ENCODE results near the gene MOK.

MOK gene

DNA sequence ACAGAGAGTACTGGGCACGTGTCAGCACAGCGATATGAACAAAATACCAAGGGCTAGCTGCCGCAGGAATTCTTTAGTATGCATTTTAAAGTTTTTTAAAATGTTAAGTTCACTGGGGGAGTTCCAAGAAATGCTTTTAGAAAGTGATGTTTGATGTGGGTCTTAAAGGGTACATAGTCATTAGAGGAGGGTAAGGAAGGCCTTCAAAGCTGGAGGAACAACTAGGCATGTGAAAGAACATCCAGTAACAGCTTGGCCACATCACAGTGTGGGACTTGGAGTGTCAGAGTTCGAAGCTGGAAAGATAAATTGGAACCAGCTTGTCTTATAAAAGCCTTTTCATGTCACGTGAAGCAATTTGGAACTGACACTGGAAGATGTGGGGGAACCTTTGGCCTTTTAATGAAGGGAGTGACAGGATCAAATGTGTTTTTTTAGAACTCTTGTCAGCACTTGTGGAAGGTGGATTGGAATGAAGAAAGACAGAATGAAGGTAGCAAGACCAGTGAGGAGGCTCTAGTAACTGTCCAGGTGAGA is 107.6 kb downstream of the MOK start:
- DNase-seq, result no peak

DNA sequence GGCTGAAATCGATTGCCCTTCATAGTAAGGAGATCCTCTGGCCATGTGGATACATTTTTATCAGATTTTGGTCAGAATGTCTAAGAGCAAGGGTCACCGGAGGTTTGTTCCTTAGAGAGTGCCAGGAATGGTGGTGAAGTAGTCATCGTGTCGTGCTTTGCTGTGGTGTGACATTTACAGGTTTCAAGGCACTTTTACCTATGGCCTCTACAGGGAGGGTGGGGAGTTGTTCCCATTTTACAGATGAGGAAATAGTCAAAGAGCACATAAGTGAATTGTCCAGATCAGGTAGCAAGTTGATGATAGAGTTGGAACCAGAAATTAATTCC is 108.1 kb downstream of the MOK start:
- DNase-seq, result no peak

DNA sequence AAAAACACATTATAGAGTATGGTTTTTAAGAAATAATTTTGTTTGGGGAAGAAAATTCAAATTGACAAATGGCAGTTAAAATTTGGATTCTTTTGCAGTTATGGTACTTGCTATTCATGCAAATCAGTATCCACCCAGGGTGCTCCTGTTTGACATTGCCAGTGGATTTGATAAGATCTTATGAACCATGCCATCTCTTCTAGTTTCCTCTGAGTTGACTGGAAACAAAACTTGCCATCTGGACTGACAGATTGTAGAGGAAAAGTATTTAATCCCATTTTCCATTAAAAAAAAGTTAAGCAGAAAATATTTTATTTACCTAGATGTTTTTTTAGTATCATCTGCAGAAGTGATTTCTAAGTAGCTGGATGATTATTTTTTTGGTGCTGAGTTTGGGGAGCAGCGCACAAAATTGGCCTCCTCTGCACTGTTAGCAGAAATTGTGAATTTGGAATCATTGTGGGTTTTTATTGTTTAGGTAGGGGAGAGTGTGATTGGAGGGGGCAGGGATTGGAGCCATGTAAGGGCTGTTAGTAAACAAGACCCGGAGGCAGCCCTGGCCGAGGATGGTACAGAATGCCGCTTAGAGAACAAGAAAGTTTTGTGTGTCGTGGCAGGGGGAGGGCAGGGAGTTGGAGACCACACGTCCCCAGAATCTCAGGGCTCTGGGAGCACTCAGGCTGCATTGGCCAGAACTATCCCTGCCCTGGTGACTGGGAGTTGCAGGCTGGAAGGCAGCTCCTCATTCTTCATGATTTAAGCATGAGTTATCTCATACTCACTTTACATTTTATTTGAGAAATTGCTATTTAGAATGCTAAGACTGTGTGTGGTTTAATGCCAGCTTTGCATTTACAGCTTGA is 108.7 kb downstream of the MOK start:
- DNase-seq, result no peak

DNA sequence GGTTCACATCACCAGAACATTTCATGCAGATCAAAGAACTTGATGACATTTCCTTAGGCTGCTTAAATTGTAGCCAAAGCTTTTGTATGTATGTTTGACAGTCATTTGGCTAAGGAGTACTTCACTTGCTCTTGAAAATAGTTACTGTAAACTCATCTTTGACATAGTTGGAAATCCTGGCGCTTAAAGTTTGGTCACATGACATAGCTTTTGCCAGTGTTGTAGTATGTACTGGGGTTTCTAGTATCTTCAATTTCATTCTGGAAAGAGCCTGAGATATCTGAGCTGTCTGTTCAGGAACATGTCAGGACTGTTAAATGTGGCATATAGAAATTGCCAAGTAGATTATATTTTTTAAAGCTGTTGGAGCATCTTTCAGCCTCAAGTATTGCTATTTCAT is 109.5 kb downstream of the MOK start:
- no peak for DNase-seq

DNA sequence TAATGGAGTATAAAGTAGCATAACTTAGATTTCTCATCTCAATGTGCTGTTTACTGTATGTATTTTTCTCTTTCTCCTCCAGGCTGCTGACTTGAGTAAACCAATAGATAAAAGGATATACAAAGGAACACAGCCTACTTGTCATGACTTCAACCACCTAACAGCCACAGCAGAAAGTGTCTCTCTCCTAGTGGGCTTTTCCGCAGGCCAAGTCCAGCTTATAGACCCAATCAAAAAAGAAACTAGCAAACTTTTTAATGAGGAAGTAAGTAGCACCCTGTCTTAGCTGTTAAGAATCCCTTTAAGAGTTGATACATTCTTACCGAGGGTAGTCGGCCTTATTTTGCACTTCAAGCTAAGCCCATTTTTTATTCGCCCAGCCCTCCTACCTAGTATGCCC is 110.1 kb downstream of the MOK start:
- no peak for DNase-seq

DNA sequence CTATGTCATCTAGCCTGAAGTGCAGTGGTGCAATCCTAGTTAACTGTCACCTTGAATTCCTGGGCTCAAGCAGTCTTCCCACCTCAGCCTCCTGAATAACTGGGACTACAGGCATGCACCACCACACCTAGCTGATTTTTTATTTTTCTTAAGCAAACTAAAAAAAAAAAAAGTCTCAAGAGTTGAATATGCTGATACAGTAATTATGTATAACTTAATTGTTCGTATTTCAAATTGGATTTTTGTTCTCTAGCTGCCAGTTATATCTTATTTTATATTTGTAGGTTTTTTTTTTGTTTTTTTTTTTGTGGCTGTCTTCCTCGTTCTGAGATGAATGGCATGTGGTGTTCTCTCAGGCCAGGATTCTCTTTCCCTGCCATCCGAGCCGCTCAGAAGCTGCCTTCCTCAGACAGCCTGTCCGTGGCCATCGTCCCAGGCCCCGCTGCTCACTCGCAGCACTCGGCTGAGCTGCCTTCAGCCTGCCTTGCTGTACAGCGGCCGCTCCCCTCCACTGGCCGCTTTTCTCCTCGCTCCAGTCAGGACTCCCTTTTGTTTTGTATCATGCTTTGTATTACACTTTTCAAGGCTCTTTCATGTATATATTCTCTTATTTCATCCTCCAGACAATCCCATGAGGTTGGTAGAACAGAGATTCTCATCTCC is 112.0 kb downstream of the MOK start:
- DNase-seq, result no peak

DNA sequence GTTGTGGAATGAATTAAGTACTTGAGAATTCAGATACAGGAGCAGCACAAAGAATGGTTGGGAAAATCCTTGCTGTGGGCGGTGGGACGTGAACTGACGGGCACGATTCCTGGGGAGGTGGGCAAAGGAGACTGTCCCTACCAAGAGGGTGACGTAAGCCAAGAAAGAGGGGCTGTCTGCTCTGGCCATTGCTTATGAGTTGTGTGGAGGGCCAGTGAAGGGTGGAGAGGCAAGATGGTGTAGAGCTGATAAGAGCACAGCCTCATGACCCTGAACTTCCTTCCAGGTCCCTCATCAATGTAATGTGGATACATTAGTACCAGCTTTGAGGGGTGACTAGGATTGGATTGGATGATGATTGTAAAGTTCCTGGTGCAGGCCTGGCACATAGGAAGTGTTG is 115.1 kb downstream of the MOK start:
- no peak for DNase-seq

DNA sequence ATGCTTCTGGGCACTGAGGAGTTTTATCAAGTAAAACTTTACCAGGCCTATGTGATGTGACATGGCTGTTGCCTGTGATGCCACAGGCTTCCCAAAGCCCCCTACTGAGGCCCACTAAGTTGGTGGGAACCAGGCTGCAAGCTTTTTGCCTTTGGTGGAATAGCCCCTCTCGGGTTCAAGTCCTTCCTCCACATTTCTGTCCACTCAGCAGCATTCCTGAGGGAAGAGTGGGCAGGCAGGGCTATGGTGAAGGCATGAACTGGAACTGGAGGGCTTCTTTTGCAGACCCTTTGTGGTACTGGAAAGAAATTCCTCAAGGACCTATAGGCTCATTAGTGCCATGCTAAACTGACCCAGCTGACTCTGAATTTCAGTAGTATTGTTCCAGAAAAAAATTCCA is 116.8 kb downstream of the MOK start:
- DNase-seq, result no peak

DNA sequence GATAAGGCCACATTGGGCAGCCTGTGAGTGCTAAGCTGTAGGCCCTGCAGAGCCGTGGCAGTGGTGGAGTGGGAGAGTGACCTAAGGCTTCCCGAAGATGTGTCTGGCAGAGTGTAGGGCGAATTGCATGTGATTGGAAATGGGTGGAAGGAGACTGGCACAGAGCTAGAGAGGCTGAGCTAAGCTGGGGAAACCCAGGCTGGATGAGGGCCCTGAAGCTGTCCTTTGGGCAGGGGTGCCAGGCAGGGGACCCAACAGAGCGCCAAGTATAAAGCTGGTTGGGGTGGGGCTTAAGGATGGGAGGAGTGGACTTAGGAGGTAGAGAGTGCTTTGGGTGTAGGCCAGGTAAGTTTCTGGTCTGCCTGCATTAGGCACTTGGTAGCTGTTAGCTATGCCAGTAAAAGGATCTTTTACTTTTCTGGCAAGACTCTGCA is 117.4 kb downstream of the MOK start:
- DNase-seq, result no peak

DNA sequence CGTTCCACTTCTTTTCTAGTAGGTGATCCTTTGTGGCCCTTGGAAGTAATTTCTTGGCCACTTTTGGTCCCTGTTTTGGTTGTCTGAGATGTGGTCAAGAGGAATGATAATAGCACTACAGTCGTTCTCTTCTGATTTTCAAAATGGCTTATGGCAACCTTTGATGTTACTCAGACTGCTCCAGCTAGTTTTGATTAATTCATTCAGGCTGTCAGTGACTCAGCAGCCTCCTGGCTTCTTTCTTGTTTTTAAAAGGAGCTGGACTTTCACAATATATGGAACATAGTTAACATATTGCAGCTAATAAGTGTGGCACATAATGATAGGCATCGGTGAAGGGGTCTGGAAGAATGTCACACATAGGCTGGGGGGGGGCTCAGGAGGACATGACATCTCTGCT is 117.9 kb downstream of the MOK start:
- DNase-seq, result no peak

DNA sequence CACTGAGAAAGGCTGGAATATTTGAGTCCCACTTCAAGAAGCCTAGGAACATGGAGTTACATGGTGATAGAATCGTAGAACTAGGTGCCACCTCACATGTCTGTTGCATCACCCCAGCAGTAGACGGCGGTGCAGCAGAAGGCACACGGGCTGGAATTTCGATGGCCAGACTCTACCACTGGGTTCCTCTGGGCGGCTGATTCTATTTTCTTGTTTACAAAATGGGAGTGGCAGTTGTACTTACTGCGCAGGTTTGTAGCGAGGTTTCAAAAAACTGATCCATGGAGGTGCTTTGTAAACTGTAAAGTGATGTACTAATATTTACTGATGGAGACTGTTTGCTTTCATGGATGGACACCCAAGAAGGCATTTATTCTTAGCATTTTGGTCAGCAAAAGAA is 119.6 kb downstream of the MOK start:
- DNase-seq, result peak; percentile 43

DNA sequence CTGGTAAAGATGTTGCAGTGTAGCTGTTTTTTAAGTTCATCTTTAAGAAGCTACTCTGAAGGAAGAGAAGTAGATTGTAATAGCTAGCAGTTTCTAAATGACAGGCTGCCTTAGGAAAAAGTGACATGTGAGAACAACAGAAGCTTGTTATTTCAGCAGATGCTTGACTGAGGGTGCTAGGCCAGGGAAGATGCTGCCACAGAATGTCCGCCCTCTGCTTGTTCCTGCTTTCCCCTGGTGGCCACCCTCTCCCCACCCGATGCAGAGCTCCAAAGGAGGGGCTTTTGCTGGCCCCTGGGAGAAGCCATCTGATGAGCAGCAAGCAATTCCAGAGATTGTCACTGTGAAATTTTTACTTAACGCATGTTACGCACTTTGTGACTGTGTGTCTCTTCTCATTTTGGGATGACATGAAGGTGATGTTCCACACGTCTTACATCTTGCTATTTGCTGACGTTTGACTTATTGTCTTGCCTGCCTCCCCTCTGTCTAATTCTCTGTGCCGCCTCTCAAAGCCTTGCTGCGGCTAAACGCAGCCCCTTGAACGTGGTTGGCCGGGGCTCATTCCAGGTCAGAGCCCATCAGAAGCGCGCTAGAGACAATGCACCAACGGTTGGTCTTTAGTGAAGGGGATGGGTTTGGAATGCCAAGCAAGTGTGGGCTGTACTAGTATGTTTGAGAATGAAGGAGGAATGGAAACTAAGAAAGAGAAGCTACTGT is 120.5 kb downstream of the MOK start:
- peak; percentile 84 for DNase-seq

DNA sequence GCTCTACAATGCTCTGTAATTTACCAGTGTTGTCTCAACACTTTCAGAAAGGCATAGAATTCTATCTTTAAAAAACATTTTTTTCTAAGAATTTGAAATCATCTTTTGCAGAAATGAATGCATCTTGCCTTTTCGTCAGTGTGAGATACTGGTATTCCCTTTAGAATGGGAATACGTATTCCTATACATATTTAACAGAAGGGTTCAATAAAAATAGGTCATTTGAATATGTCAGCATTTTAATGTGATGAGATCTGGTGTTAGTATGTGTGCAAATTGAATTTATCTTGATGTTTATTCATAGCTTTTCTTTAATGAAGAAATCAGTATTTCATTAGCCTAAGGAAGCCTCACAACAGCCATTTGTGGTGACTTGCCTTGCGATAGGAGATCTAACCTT is 121.1 kb downstream of the MOK start:
- no peak for DNase-seq

DNA sequence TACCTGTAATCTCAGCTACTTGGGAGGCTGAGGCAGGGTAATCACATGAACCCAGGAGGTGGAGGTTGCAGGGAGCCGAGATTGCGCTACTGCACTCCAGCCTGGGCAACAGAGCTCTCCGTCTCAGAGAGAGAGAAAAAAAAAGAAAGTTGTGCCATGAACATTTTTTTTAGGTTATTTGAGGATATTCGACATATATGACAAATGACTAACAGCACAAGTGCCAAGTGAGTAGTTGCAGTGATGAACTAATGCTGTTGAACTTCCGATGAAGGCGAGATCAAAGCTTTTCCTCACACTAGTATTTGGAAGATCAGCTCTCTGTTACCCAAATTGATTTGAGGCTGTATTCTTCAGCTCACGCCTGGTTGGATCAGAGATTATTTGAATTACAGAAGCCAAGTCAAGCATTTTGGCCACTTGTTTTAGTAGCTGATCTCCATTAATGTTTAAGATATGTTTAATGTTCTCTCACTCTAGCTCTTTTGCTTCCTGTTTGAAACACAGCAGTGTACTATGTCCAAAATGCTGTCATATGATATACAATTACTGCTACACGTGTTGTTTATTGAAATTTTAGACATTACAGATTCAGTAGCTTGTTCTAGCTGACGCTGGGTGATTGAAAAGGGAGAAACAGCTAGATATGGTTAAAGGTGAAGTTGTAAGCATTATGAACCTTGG is 121.9 kb downstream of the MOK start:
- DNase-seq, result no peak

DNA sequence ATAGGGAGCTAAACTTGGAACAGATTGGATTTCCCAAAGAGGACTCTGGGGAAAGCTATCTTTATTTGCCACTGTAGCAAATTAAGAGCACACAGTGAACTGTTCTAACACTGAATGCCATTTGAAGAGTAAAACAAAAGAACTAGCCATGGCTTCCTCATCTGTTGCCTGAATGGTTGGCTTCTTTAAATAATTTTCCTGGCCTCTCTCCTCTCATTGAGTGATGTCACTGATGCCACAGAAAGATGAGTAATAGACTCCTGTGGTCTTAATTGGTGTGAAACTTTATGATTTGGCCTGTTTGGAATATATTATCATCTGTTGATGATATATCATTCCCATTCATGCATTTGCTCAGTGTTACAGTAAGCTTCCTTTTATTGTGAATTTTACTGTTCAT is 122.8 kb downstream of the MOK start:
- no peak for DNase-seq

DNA sequence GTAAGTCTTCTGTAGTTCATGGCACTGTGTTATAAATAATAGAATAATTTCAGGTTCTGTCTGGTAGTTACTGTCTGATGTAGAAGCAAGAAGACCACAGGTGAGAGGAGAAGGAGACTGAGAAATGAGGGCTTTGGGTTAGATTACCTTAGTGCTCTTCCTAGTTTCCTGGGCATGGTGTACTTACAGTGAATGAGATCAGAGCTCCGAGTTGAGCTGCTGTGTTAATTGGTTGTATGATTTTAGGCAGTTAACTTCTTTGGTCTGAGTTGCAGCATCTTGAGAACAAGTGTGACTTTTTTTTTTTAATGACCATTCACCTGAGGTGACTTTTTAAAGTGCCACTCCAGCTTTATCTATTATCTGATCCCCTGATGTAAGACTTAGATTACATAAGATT is 123.8 kb downstream of the MOK start:
- DNase-seq, result no peak

DNA sequence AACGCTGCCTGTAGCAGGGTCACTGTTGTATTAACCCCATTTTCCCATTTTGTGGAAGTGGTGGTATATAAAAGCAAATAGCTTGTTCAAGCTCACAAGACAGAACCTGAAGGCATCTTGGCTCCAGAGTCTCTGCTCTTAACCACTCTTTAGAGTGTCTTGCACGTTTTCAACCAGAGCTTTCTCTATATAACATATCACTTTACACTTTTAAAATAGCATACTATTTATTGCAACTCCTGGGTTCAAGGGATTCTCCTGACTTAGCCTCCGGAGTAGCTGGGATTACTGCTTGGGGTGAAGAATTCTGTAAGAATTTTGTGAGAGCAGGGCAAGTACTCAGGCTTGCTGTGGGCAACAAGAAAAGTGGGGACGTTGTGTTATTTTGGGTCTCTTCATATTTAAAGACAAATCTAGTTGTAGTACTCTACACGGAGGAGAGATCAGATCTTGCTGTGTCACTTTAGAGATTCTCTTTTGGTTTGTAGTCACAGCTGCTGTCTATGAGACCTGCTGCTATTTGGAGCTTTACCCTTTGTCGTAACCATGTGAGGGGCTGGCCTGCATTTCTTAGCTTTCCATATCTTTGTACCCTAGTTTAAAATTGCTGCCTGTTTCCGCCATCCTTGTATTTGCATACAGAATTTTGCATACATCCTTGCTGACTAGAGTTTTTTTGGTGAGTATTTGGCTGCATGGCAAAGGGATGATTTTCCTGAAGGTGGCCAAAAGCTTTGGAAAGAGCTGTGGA is 124.5 kb downstream of the MOK start:
- no peak for DNase-seq

Measured in NCI-H2227 treated with DMSO at 0.1 percent for 48 hours (cell line).